HepG2 (cell line): Measurements from ENCODE around the gene BCL2L2. TPM values are rescaled to one million over a fixed set of nuclear protein-coding genes. Genes with fewer than 3 reads are reported as not detected.

ENCODE experiments used
- ARID3A ChIP-seq: IDR thresholded peaks from 2 replicates; pipeline ENCODE4 v1.6.1; 2012; ENCODE audit warnings: low read depth, low read length, improper control_type of control experiment
- CENPT ChIP-seq: sonication (generic); formaldehyde crosslinking; IDR thresholded peaks from 2 replicates; pipeline ENCODE4 v1.8.0; 2022; ENCODE audit warnings: low read depth, mild to moderate bottlenecking, moderate library complexity, missing genetic modification reagents
- E2F5 ChIP-seq: sonication (generic); formaldehyde crosslinking; conservative IDR thresholded peaks from 2 replicates; pipeline ENCODE4 v1.4.0; 2020; ENCODE audit warnings: missing genetic modification reagents
- FOXK2 ChIP-seq: fragments of 450-650 bp; IDR thresholded peaks from 2 replicates; pipeline ENCODE4 v1.6.1; 2016
- HMG20B ChIP-seq: conservative IDR thresholded peaks from 2 replicates; pipeline ENCODE4 v1.6.1; 2016; ENCODE audit warnings: missing genetic modification reagents, missing compliant biosample characterization
- IKZF4 ChIP-seq: sonication (generic); formaldehyde crosslinking; IDR thresholded peaks from 2 replicates; pipeline ENCODE4 v1.5.1; 2020; ENCODE audit warnings: borderline replicate concordance, mild to moderate bottlenecking, low read depth, missing genetic modification reagents; ENCODE audit errors: not compliant biosample characterization
- IRF2 ChIP-seq: IDR thresholded peaks from 2 replicates; pipeline ENCODE4 v1.6.1; 2018; ENCODE audit warnings: missing genetic modification reagents, missing compliant biosample characterization
- NBN ChIP-seq: fragments of 450-650 bp; conservative IDR thresholded peaks from 2 replicates; pipeline ENCODE4 v1.6.1; 2017
- NFAT5 ChIP-seq: sonication (generic); formaldehyde crosslinking; IDR thresholded peaks from 2 replicates; pipeline ENCODE4 v1.4.0; 2020; ENCODE audit warnings: missing genetic modification reagents
- NFIB ChIP-seq: sonication (generic); formaldehyde crosslinking; IDR thresholded peaks from 2 replicates; pipeline ENCODE4 v1.9.0; 2021; ENCODE audit warnings: missing genetic modification reagents, mild to moderate bottlenecking, borderline replicate concordance
- NRL ChIP-seq: sonication (generic); formaldehyde crosslinking; IDR thresholded peaks from 2 replicates; pipeline ENCODE4 v1.5.0; 2020; ENCODE audit warnings: missing genetic modification reagents, mild to moderate bottlenecking, moderate library complexity, borderline replicate concordance
- RCOR2 ChIP-seq: IDR thresholded peaks from 2 replicates; pipeline ENCODE4 v1.6.1; 2016; ENCODE audit warnings: missing biosample characterization, missing genetic modification reagents
- SUZ12 ChIP-seq: fragments of 150-350 bp; IDR thresholded peaks from 2 replicates; pipeline ENCODE4 v1.6.1; 2014; ENCODE audit warnings: low read depth, low read length
- TP53 ChIP-seq: sonication (generic); formaldehyde crosslinking; conservative IDR thresholded peaks from 2 replicates; pipeline ENCODE4 v1.4.0; 2020; ENCODE audit warnings: missing genetic modification reagents
- ZNF251 ChIP-seq: sonication (generic); formaldehyde crosslinking; IDR thresholded peaks from 2 replicates; pipeline ENCODE4 v1.9.0; 2021; ENCODE audit warnings: mild to moderate bottlenecking, missing genetic modification reagents
- ZNF3 ChIP-seq: IDR thresholded peaks from 2 replicates; pipeline ENCODE4 v1.7.0; 2017; ENCODE audit warnings: inconsistent platforms
- ZNF382 ChIP-seq: sonication (generic); formaldehyde crosslinking; IDR thresholded peaks from 2 replicates; pipeline ENCODE4 v1.5.0; 2020; ENCODE audit warnings: missing genetic modification reagents, mild to moderate bottlenecking, borderline replicate concordance
- ZNF383 ChIP-seq: sonication (generic); formaldehyde crosslinking; IDR thresholded peaks from 2 replicates; pipeline ENCODE4 v1.4.0; 2020; ENCODE audit warnings: missing genetic modification reagents, mild to moderate bottlenecking, borderline replicate concordance
- ZNF44 ChIP-seq: sonication (generic); formaldehyde crosslinking; IDR thresholded peaks from 2 replicates; pipeline ENCODE4 v1.5.1; 2020; ENCODE audit warnings: mild to moderate bottlenecking, missing genetic modification reagents
- ZNF496 ChIP-seq: sonication (generic); formaldehyde crosslinking; IDR thresholded peaks from 2 replicates; pipeline ENCODE4 v1.8.1; 2023; ENCODE audit warnings: mild to moderate bottlenecking, moderate library complexity, missing genetic modification reagents; ENCODE audit not compliant: insufficient replicate concordance
- polyA plus RNA-seq, 8 experiments: library from polyadenylated mRNA; depleted of rRNA in 3 of 8; stranded (reverse) in 7 of 8; unstranded in 1 of 8; fragments of >200 nt; fragmentation: Illumina TruSeq in 4 of 8; extraction: Trizol in 4 of 8; gene quantifications; 2 replicates each; pipeline versions ENCODE4 v1.2.1 to v1.2.3, GENCODE V29; 2011 to 2016; ENCODE audit warnings: low read depth in 4 of 8, missing spikeins in 1 of 8, mixed read lengths in 1 of 8; ENCODE audit not compliant: insufficient read depth in 1 of 8
- total RNA-seq, 5 experiments: library from RNA; depleted of rRNA; stranded (reverse); fragments of >200 nt; fragmentation: Illumina TruSeq; extraction: Trizol; gene quantifications; 2 replicates each; pipeline ENCODE4 v1.2.3, GENCODE V29; 2016; ENCODE audit warnings: low read depth in 1 of 5
- TF ChIP-seq, protein P1 (sequence below): sonication (generic); formaldehyde crosslinking; IDR thresholded peaks from 2 replicates; pipeline ENCODE4 v1.8.1; 2023; ENCODE audit warnings: missing genetic modification reagents, inconsistent platforms, borderline replicate concordance

Gene BCL2L2
- total and polyA plus RNA-seq, 2 of the 13 experiments (the other 11 are each of a cell fraction or from before 2014, with no cell fraction given) = 28.1 to 49.8 TPM

- TF ChIP-seq RCOR2 (CRISPR knock-in tag) = no peak; the same call in 1 of the 2 replicates
- TF ChIP-seq NRL (CRISPR knock-in tag) = no peak; the same call in 1 of the 2 replicates
- peak; percentile 81 for TF ChIP-seq IRF2
- TF ChIP-seq FOXK2 = peak; percentile 83
- no peak for TF ChIP-seq ZNF496 (CRISPR knock-in tag)
- no peak for TF ChIP-seq ZNF383 (CRISPR knock-in tag)
- no peak for TF ChIP-seq NBN
- no peak for TF ChIP-seq ZNF44
- no peak for TF ChIP-seq SUZ12
- 0 out of 2 replicates have a peak, but pooled peaks have one; percentile 12 for TF ChIP-seq TP53
- no peak; the same call in 1 of the 2 replicates for TF ChIP-seq ZNF3
- TF ChIP-seq CENPT (CRISPR knock-in tag) = peak; percentile 92
- peak; percentile 85 for TF ChIP-seq E2F5
- no peak for TF ChIP-seq ZNF251
- TF ChIP-seq NFIB (CRISPR knock-in tag) = no peak
- TF ChIP-seq, protein P1, sequence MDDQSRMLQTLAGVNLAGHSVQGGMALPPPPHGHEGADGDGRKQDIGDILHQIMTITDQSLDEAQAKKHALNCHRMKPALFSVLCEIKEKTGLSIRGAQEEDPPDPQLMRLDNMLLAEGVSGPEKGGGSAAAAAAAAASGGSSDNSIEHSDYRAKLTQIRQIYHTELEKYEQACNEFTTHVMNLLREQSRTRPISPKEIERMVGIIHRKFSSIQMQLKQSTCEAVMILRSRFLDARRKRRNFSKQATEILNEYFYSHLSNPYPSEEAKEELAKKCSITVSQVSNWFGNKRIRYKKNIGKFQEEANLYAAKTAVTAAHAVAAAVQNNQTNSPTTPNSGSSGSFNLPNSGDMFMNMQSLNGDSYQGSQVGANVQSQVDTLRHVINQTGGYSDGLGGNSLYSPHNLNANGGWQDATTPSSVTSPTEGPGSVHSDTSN = peak; percentile 85; the same call in 1 of the 2 replicates
- TF ChIP-seq IKZF4 (CRISPR knock-in tag) = peak; percentile 53
- peak; percentile 71 for TF ChIP-seq NFAT5 (CRISPR knock-in tag)
- TF ChIP-seq HMG20B (CRISPR knock-in tag) = 0 out of 2 replicates have a peak, but pooled peaks have one; percentile 60
- TF ChIP-seq ARID3A = peak; percentile 74; the same call in 1 of the 2 replicates
- no peak for TF ChIP-seq ZNF382 (CRISPR knock-in tag)
Observed at GRCh38 chr14:23301288-23301968, 5.2 kb upstream of the BCL2L2 start (continued).
